Fibroblast of villous mesenchyme (primary cell): ENCODE measurements around the gene ABL1. TPM values are rescaled to one million over a fixed set of nuclear protein-coding genes. Genes with fewer than 3 reads are reported as not detected.
"Not testable (repeated sequence)": the region's sequence is repeated elsewhere in the genome, so short reads cannot be mapped to it uniquely, and the experiment has no call there.

Experiments
- DNase-seq: peaks from one replicate; pipeline ENCODE4 v3.0.0-alpha.2; 2010; ENCODE audit warnings: low read depth
- H3K4me3 ChIP-seq: 2 replicates; pipeline ENCODE4 v1.5.1; 2011; ENCODE audit warnings: low read depth, mild to moderate bottlenecking, low read length
- CTCF ChIP-seq: IDR thresholded peaks from 2 replicates; pipeline ENCODE4 v1.5.1; 2012; ENCODE audit warnings: low read depth, mild to moderate bottlenecking, low read length; ENCODE audit not compliant: insufficient read depth
- total RNA-seq: library from RNA; depleted of rRNA; stranded (reverse); fragments of >200 nt; gene quantifications from 2 replicates; pipeline ENCODE4 v1.2.3, GENCODE V29; 2012

Gene ABL1
- total RNA-seq: 57.4 and 61.2 TPM in 2 replicates

- TF ChIP-seq CTCF: no peak
- peak within 1 kb of the TSS; percentile 88 for H3K4me3 ChIP-seq
- peak; percentile 82 for DNase-seq
These were observed at the start of gene ABL1 for GRCh38 chr9:130834371-130835336. Gene ABL1 (plus strand): TSS chr9:130835254. CDS start chr9:130835447, 193 bp downstream.

- H3K4me3 ChIP-seq: no peak overlapping the region
- TF ChIP-seq CTCF: no peak
These were observed 49.0 kb upstream of the ABL1 start for GRCh38 chr9:130785940-130786508.

GRCh38 chr9:130786526-130786925 is 48.5 kb upstream of the ABL1 start:
- no peak overlapping the region for H3K4me3 ChIP-seq
- no peak for TF ChIP-seq CTCF
- no peak for DNase-seq

More at GRCh38 chr9:130785940-130786508, 49.0 kb upstream of the ABL1 start:
- no peak for DNase-seq

GRCh38 chr9:130789747-130790672 is 45.0 kb upstream of the ABL1 start:
- no peak for TF ChIP-seq CTCF
- no peak overlapping the region for H3K4me3 ChIP-seq
- no peak for DNase-seq

GRCh38 chr9:130791303-130791894 is 43.7 kb upstream of the ABL1 start:
- DNase-seq: no peak
- no peak overlapping the region for H3K4me3 ChIP-seq
- TF ChIP-seq CTCF: no peak

- no peak for DNase-seq
- no peak overlapping the region for H3K4me3 ChIP-seq
- no peak for TF ChIP-seq CTCF
These were observed 41.5 kb upstream of the ABL1 start for GRCh38 chr9:130793589-130793988.

- DNase-seq, H3K4me3 ChIP-seq: not testable (repeated sequence)
These were observed 41.0 kb upstream of the ABL1 start for GRCh38 chr9:130794021-130794420.

GRCh38 chr9:130794423-130794822 is 40.6 kb upstream of the ABL1 start:
- not testable (repeated sequence) for H3K4me3 ChIP-seq
- peak; percentile 91 for DNase-seq
